ENCODE results near the gene RBM33.

The RBM33 gene

DNA sequence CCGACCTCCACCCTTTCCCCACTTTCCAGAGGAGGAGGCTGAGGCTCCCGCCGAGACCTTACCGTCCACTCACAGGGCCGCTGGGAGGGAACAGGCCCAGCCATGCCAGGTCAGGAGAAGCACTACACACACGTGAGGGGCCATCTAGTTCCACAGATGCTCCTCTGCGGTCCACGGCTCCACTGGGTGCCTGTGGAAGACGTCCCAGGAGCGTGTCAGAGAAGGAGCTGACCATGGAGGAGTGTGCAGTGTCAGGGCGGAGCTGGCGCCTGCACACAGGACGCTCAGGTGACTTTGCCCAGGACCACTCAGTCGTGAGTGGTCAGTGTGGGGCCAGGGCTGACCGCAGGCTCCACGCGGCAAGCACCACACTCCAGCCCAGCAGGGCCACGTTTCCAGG lies 175.8 kb downstream of the RBM33 start:
- no peak for DNase-seq (ENCODE audit: low read depth, low spot score)

DNA sequence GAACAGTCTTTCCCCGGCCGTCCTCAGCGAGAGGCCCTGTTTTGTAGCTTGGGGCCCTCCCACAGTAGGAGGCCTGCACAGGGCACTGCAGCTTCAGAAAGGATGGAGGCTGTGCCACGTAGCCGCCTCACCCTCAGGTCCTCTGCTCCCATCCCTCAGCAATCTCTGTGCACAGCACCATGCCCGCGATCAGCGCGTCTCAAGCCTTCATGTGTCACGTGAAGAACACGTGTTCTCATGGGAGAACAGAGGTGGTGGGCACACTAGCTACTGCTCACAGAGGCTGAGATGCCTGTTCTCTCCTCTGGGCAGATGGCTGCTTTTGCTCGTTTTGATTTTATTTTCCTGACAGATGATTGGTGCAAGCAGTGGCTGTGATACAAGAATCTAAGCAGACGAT lies 176.3 kb downstream of the RBM33 start:
- DNase-seq (ENCODE audit: low read depth, low spot score) = no peak

- no peak for DNase-seq (ENCODE audit: low read depth, low spot score)
Measured at GRCh38 chr7:155821851-155822250, 177.4 kb downstream of the RBM33 start.

DNA sequence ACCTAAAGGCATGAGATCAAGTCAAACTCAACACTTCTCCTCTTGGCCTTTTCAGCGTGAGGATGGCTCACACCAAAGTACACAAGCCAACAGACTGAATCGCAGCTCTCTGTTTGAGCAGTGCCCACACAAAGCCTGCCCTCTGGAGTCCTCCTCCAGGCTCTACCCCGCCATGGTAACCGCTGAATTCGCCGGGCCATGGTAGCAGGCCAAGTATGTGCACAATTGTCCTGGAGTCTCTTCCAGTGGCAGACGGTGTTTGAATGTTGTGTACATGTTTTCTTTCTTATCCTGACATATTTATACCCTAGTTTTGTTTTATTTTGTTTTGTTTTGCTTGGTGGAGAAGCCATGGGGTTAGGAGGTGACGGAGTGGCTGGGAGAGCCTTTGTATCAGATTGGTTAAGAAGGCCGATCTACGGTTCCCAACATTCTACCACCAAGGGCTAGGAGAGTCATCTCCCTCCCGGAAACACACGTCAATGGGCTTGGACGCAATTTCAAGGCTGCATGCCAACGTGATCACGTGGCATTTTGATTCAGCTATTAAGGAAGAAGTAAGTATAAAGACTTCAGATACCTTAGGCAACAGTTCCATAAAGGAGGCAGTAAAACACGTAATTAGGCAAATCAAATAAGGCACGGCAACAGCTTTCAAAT lies 179.9 kb downstream of the RBM33 start:
- DNase-seq (ENCODE audit: low read depth, low spot score) = no peak

- no peak for DNase-seq (ENCODE audit: low read depth, low spot score)
Measured at GRCh38 chr7:155825336-155825735, 180.9 kb downstream of the RBM33 start.

- no peak for DNase-seq (ENCODE audit: low read depth, low spot score)
Measured at GRCh38 chr7:155829796-155830470, 185.5 kb downstream of the RBM33 start.

Measured in activated CD4-positive, CD25-positive, alpha-beta regulatory T cell treated with anti-CD3 and anti-CD28 coated beads, Interleukin-2, amount 50 U/mL, for 16 hours (primary cell).